ENCODE data around the gene CFAP70. TPM values are rescaled to one million over a fixed set of nuclear protein-coding genes. Genes with fewer than 3 reads are reported as not detected.

Gene CFAP70
- total RNA-seq, 4 donors from 2014 or later = 9.9 to 12.5 (median 11.7) TPM

DNA sequence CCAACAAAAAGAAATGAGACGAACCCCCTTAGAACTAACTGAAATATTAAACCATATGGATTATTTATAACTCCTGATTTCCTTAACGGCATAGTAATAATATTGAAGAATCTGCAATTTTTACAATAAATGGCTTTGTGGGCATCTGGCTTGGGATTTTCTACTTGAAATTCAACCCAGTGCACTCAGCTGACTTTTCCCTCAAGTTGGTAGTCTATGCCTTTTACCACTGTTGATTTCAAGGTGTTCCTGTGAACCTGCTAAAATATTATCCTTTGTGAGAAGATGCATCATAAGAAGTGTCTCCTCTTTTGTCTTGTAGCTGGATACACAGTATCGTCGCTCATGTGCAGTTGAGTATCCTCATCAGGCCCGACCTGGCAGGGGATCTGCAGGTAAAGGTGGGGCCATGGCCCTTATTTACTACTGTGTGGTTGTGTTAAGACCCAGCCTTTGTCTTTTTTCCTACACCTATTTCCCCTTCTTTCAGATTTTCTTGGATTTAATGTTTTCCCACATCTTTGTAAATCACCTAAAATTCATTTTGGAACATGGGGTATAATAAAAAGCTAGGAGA lies 119.6 kb downstream of the CFAP70 start:
- 88 to 94% methylated on average over 5 of the region's 5 CpGs for WGBS, 2 donors
- TF ChIP-seq, protein P1, sequence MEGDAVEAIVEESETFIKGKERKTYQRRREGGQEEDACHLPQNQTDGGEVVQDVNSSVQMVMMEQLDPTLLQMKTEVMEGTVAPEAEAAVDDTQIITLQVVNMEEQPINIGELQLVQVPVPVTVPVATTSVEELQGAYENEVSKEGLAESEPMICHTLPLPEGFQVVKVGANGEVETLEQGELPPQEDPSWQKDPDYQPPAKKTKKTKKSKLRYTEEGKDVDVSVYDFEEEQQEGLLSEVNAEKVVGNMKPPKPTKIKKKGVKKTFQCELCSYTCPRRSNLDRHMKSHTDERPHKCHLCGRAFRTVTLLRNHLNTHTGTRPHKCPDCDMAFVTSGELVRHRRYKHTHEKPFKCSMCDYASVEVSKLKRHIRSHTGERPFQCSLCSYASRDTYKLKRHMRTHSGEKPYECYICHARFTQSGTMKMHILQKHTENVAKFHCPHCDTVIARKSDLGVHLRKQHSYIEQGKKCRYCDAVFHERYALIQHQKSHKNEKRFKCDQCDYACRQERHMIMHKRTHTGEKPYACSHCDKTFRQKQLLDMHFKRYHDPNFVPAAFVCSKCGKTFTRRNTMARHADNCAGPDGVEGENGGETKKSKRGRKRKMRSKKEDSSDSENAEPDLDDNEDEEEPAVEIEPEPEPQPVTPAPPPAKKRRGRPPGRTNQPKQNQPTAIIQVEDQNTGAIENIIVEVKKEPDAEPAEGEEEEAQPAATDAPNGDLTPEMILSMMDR (IDR thresholded peaks at IDR 0.05) = no peak
- TF ChIP-seq POLR2A (IDR thresholded peaks at IDR 0.05) = no peak
- intact Hi-C loops (cut with DNase I) = no loop called here

DNA sequence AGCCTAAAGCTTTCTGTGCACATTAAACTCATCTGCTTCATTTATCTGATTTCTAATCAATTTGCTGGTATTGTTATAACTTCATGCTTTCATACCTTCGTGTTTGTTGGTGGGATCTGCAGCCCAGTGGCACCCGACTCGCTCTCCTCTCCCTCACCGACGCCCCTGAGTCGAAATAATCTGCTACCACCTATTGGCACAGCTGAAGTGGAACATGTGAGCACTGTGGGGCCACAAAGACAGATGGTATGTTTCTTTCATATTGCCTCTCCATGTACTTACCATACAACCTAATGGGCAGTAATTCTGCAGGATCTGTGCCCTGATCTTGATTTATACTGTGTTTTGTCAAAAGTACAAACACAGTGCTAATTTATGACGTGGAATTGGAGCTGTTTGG lies 124.0 kb downstream of the CFAP70 start:
- H3K36me3 ChIP-seq = peaks cover 17 to 18% of the 10 kb centered on the region in 2 donors
- no peak overlapping the region for H3K4me3 ChIP-seq (replicated peaks in 1 of 3)
- no peak overlapping the region for H3K27ac ChIP-seq
- no peaks in the 10 kb centered on the region for H3K4me1 ChIP-seq
- no peaks in the 10 kb centered on the region for H3K9me3 ChIP-seq
- TF ChIP-seq, protein P1 (IDR thresholded peaks at IDR 0.05) = no peak
- no peak for TF ChIP-seq POLR2A (IDR thresholded peaks at IDR 0.05)
- no peak for DNase-seq
- H3K27me3 ChIP-seq = no peaks in the 10 kb centered on the region
- 91 to 95% methylated on average over 7 of the region's 7 CpGs for WGBS, 2 donors
- intact Hi-C loops (cut with DNase I) = no loop called here

More for the DNA sequence above, 119.6 kb downstream of the CFAP70 start:
- no peaks in the 10 kb centered on the region for H3K27me3 ChIP-seq
- peaks cover 35 to 36% of the 10 kb centered on the region in 2 donors for H3K36me3 ChIP-seq
- no peak for DNase-seq
- H3K4me3 ChIP-seq (replicated peaks in 1 of 3) = no peak overlapping the region
- no peak overlapping the region for H3K27ac ChIP-seq
- H3K4me1 ChIP-seq = no peaks in the 10 kb centered on the region
- no peaks in the 10 kb centered on the region for H3K9me3 ChIP-seq

DNA sequence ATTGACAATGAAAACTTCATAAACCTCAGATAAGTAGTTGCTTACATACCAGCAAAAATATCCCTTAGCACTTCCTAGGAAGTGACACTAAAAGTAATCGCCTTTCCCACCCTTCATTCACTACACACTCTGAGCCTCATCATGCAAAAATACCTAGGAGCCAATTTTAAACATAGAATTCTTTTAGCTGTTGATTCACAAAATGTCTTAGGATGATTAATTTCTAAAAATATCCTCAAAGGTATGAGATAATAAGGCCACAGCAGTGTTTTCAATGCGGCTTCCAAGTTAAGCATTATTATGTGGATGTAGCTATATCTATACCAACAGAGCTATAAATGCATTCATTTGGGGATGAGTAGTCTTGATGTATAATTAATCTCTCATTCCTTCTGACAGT lies 124.8 kb downstream of the CFAP70 start:
- intact Hi-C loops (cut with DNase I) = no loop called here
- 89 to 96% methylated on average over 2 of the region's 2 CpGs for WGBS, 2 donors

DNA sequence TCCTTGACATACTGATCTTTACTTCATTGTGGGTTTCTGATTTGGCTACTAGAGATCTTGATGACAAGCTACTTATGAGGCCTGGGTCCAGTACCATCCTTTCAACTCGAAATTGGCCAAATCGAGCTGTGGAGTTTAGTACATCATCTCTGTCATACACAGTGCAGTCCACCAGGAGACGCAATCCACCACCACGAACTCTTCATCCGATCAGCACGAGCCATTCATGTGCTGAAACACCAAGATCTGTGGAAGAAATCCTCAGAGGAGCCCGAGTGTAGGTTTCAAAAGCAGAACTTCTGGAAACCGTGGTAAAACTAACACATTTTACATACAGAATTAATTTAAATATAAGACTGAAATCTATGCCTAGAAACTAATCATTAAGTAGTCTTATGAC lies 125.8 kb downstream of the CFAP70 start:
- Histone ChIP-seq H3K36me3 (peaks cover 17 to 22% of the 10 kb centered on the region in 2 donors), H3K4me3 (replicated peaks in 1 of 3) (no peak overlapping the region), H3K27me3 (no peaks in the 10 kb centered on the region), H3K4me1 (no peaks in the 10 kb centered on the region), H3K27ac (no peak overlapping the region), H3K9me3 (no peaks in the 10 kb centered on the region)
- WGBS, 2 donors = 90 to 92% methylated on average over 8 of the region's 8 CpGs
- no peak for DNase-seq
- no peak for TF ChIP-seq POLR2A (IDR thresholded peaks at IDR 0.05)
- intact Hi-C loops (cut with DNase I) = no loop called here

More for the DNA sequence above, 124.8 kb downstream of the CFAP70 start:
- Histone ChIP-seq H3K9me3 (no peaks in the 10 kb centered on the region), H3K27ac (no peak overlapping the region), H3K4me3 (replicated peaks in 1 of 3) (no peak overlapping the region), H3K4me1 (no peaks in the 10 kb centered on the region), H3K36me3 (peaks cover 17 to 22% of the 10 kb centered on the region in 2 donors), H3K27me3 (no peaks in the 10 kb centered on the region)
- no peak for DNase-seq
- TF ChIP-seq, protein P1 (IDR thresholded peaks at IDR 0.05) = no peak
- TF ChIP-seq POLR2A (IDR thresholded peaks at IDR 0.05) = no peak

DNA sequence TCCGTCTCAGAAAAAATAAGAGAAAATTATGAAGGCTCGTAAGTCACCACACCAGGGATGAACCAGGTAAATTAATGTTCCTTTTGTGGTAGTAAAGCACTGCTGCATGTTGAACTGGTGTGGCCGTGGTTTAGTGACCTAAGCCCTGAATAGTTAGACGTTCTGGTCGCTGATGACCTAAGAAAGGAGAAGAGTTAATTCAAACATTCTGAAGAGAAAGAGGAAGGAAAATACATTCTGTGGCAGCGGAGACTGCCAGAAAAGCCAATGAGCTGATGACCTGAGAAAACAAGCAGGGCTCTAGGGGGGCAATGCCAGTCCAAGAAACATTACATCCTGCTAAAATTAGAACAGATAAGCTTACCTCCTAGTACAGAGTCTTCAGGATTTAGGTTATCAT lies 129.1 kb downstream of the CFAP70 start:
- intact Hi-C loops (cut with DNase I) = no loop called here
- H3K4me1 ChIP-seq = no peaks in the 10 kb centered on the region
- H3K4me3 ChIP-seq (replicated peaks in 1 of 3) = no peak overlapping the region
- TF ChIP-seq POLR2A (IDR thresholded peaks at IDR 0.05) = no peak
- TF ChIP-seq, protein P1 (IDR thresholded peaks at IDR 0.05) = no peak
- H3K27me3 ChIP-seq = no peaks in the 10 kb centered on the region
- WGBS, 2 donors = 86 to 91% methylated on average over 6 of the region's 6 CpGs
- peaks cover 5 to 13% of the 10 kb centered on the region in 2 donors for H3K36me3 ChIP-seq
- H3K9me3 ChIP-seq = no peaks in the 10 kb centered on the region
- no peak for DNase-seq
- no peak overlapping the region for H3K27ac ChIP-seq

Data from thyroid gland (tissue), 4 donors.